Adrenal gland (tissue), 5 donors: Measurements from ENCODE around the gene MYO1B.

Experiments used
- POLR2A ChIP-seq, 2 donors: fragments of 450-650 bp; IDR thresholded peaks; one replicate each; pipeline ENCODE4 v1.6.1; 2017; ENCODE audit warnings: antibody characterized with exemption in 2 of 2, mild to moderate bottlenecking in 2 of 2, moderate library complexity in 1 of 2
- TF ChIP-seq, protein P1 (sequence below), 6 experiments: fragments of 450-650 bp in 4 of 6; fragments of 200-600 bp in 2 of 6; sonication (generic) in 1 of 6; IDR thresholded peaks; 1 replicate in 5 of 6; 2 replicates in 1 of 6; pipeline versions ENCODE4 v1.5.1 to v1.8.0; 2016 to 2021; ENCODE audit warnings: antibody characterized with exemption in 6 of 6, mild to moderate bottlenecking in 2 of 6, moderate library complexity in 1 of 6
- donor health status: DM: no; HTN: no; CAD: no.

DNA sequence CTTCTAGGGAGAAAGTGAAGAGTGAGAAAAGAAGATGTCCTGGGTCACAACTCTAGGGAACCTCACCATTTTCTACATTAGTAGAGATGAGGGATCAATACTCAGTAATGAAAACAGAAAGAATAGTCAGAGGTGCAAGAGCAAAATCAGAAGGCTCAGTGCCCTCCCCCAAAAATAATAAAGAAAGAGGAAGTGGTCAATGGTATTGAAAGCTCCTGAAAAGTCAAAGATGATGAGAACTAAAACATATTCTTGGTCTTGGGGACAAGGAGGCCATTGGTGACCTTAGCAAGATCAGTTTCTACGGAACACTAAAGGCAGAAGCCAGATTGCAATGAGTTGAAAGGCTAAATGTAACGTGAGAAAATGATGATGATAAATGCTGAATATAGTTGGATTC, 24.5 kb upstream of the MYO1B start:
- no peak for TF ChIP-seq POLR2A (IDR thresholded peaks at IDR 0.05)
- TF ChIP-seq, protein P1, sequence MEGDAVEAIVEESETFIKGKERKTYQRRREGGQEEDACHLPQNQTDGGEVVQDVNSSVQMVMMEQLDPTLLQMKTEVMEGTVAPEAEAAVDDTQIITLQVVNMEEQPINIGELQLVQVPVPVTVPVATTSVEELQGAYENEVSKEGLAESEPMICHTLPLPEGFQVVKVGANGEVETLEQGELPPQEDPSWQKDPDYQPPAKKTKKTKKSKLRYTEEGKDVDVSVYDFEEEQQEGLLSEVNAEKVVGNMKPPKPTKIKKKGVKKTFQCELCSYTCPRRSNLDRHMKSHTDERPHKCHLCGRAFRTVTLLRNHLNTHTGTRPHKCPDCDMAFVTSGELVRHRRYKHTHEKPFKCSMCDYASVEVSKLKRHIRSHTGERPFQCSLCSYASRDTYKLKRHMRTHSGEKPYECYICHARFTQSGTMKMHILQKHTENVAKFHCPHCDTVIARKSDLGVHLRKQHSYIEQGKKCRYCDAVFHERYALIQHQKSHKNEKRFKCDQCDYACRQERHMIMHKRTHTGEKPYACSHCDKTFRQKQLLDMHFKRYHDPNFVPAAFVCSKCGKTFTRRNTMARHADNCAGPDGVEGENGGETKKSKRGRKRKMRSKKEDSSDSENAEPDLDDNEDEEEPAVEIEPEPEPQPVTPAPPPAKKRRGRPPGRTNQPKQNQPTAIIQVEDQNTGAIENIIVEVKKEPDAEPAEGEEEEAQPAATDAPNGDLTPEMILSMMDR (IDR thresholded peaks at IDR 0.05), result no peak
